GM12891 (cell line): ENCODE data around the gene TNS1.

Source experiments
- POLR2A ChIP-seq: IDR thresholded peaks from 2 replicates; pipeline ENCODE4 v1.6.1; 2011; ENCODE audit warnings: low read depth, low read length, control low read depth
- POLR2AphosphoS5 ChIP-seq: IDR thresholded peaks from 2 replicates; pipeline ENCODE4 v1.6.1; 2011; ENCODE audit warnings: low read depth, low read length, control low read depth
- POU2F2 ChIP-seq: IDR thresholded peaks from 2 replicates; pipeline ENCODE4 v1.6.1; 2011; ENCODE audit warnings: low read depth, mild to moderate bottlenecking, control low read depth, low read length, moderate library complexity
- SPI1 ChIP-seq: IDR thresholded peaks from 2 replicates; pipeline ENCODE4 v1.6.1; 2011; ENCODE audit warnings: low read depth, low read length, control low read depth
- TAF1 ChIP-seq: IDR thresholded peaks from 2 replicates; pipeline ENCODE4 v1.6.1; 2011; ENCODE audit warnings: low read depth, low read length, control low read depth

DNA sequence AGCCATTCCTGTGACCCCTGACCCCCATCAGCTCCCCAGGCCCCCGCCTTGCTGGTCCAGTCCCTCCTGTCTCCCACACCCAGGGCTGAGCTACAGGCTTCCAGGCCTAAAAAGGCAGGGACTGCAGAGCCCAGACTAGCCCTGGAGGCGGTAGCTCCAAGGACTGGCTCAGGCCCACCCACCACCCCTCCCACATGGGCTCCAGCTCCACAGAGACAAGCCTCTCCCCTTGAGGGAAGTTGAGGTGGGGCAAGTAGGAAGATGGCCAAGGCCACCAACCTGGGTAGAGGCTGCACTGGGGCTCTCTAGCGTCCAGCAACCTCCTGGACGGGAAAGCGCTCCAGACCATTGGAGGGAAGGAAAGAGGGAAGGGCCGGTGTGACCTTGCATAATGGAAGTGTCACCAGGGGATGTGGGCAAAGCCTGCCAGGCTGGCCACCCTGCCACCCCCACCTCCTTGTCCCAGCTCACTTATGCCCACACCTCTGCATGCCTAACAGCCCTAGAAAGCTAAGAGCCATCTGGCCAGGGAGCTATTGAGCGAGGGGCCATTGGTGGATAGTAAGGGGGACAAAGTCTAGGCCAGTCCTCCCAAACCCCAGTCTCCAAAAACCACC is 63.1 kb downstream of the TNS1 start:
- TF ChIP-seq POLR2A (no peak), POLR2AphosphoS5 (no peak), TAF1 (no peak), POU2F2 (no peak), SPI1 (no peak)
